IMR-90 (cell line): Measurements from ENCODE around the gene TBC1D22A. TPM values are rescaled to one million over a fixed set of nuclear protein-coding genes. Genes with fewer than 3 reads are reported as not detected.

ENCODE experiments used
- ATAC-seq: fragments of 200-7000 bp; cut with Tn5 transposase; 2 replicates; pipeline ENCODE4 v1.9.1; 2020; ENCODE audit warnings: low read depth, mild to moderate bottlenecking, moderate library complexity
- BruUV-seq: library from RNA; stranded (reverse); fragments of 400-500 nt; replicated peaks from 2 replicates; lab custom pipeline; 2021; lab: Mats Ljungman, UMichigan
- CTCF ChIA-PET: fragments of 300-600 bp; formaldehyde crosslinking; extraction: SDS; loops from one replicate; lab custom pipeline; 2021; ENCODE audit warnings: antibody characterized with exemption; lab: Yijun Ruan, JAX
- POLR2A ChIA-PET: fragments of 300-600 bp; sonication (Branson Sonifier 250); formaldehyde crosslinking; loops from one replicate; lab custom pipeline; 2022; ENCODE audit warnings: antibody characterized with exemption; ENCODE audit not compliant: unreplicated experiment; lab: Charles Lee
- DNase-seq: peaks from one replicate; pipeline ENCODE4 v3.0.0; 2013
- H2AFZ ChIP-seq: replicated peaks from 2 replicates; pipeline ENCODE3; 2013; ENCODE audit warnings: low read length, mild to moderate bottlenecking; ENCODE audit not compliant: poor library complexity
- H2AK5ac ChIP-seq: 2 replicates; pipeline ENCODE4 v1.6.1; 2013; ENCODE audit warnings: low read depth, low read length, inconsistent platforms
- H2AK9ac ChIP-seq: replicated peaks from 2 replicates; pipeline ENCODE3; 2013; ENCODE audit warnings: mild to moderate bottlenecking, low read depth, low read length, moderate library complexity; ENCODE audit not compliant: poor library complexity
- H2BK120ac ChIP-seq: 2 replicates; pipeline ENCODE4 v1.6.1; 2013; ENCODE audit warnings: low read depth, low read length, inconsistent platforms
- H2BK15ac ChIP-seq: 3 replicates; pipeline ENCODE4 v1.6.1; 2013; ENCODE audit warnings: low read depth, low read length, inconsistent platforms
- H2BK20ac ChIP-seq: 2 replicates; pipeline ENCODE4 v1.6.1; 2013; ENCODE audit warnings: low read depth, mild to moderate bottlenecking, inconsistent platforms, low read length, moderate library complexity
- H2BK5ac ChIP-seq: 2 replicates; pipeline ENCODE4 v1.6.1; 2013; ENCODE audit warnings: mild to moderate bottlenecking, low read depth, low read length, inconsistent platforms; ENCODE audit not compliant: poor library complexity, severe bottlenecking
- H3K14ac ChIP-seq: replicated peaks from 2 replicates; pipeline ENCODE4 v1.6.1; 2013; ENCODE audit warnings: low read depth, low read length, inconsistent platforms
- H3K18ac ChIP-seq: 2 replicates; pipeline ENCODE4 v1.6.1; 2013; ENCODE audit warnings: low read depth, low read length, control low read depth
- H3K23ac ChIP-seq: 2 replicates; pipeline ENCODE4 v1.6.1; 2013; ENCODE audit warnings: low read depth, low read length, inconsistent platforms
- H3K27ac ChIP-seq: 2 replicates; pipeline ENCODE4 v1.5.1; 2013; ENCODE audit warnings: mild to moderate bottlenecking, control low read depth, low read length; ENCODE audit not compliant: insufficient read depth
- H3K27me3 ChIP-seq: 2 replicates; pipeline ENCODE4 v1.6.1; 2013; ENCODE audit warnings: low read length; ENCODE audit not compliant: control insufficient read depth, insufficient read depth
- H3K36me3 ChIP-seq: 2 replicates; pipeline ENCODE4 v1.6.1; 2013; ENCODE audit warnings: low read length, mixed read lengths; ENCODE audit not compliant: control insufficient read depth, insufficient read depth
- H3K4ac ChIP-seq: 2 replicates; pipeline ENCODE4 v1.6.1; 2013; ENCODE audit warnings: low read depth, low read length, inconsistent platforms
- H3K4me1 ChIP-seq: 2 replicates; pipeline ENCODE4 v1.6.1; 2013; ENCODE audit warnings: low read length, mixed read lengths; ENCODE audit not compliant: control insufficient read depth, insufficient read depth
- H3K4me2 ChIP-seq: 2 replicates; pipeline ENCODE4 v1.6.1; 2013; ENCODE audit warnings: low read depth, mild to moderate bottlenecking, control low read depth, low read length, moderate library complexity
- H3K4me3 ChIP-seq: 2 replicates; pipeline ENCODE4 v1.5.1; 2013; ENCODE audit warnings: low read depth, mild to moderate bottlenecking, control low read depth, low read length, moderate library complexity; ENCODE audit not compliant: insufficient read depth
- H3K56ac ChIP-seq: 2 replicates; pipeline ENCODE4 v1.6.1; 2013; ENCODE audit warnings: low read length, inconsistent platforms; ENCODE audit not compliant: insufficient read depth; ENCODE audit errors: extremely low read depth
- H3K79me1 ChIP-seq, 2 experiments: 2 replicates each; pipeline ENCODE4 v1.6.1; 2013; ENCODE audit warnings: low read length in 2 of 2, inconsistent platforms in 1 of 2, low read depth in 1 of 2
- H3K9ac ChIP-seq: 2 replicates; pipeline ENCODE4 v1.6.1; 2013; ENCODE audit warnings: low read depth, low read length, control low read depth
- H3K9me1 ChIP-seq: 2 replicates; pipeline ENCODE4 v1.6.1; 2013; ENCODE audit warnings: low read length, inconsistent platforms; ENCODE audit not compliant: insufficient read depth
- H3K9me3 ChIP-seq: 2 replicates; pipeline ENCODE4 v1.6.1; 2013; ENCODE audit warnings: low read length; ENCODE audit not compliant: control insufficient read depth, insufficient read depth
- H4K20me1 ChIP-seq: 2 replicates; pipeline ENCODE4 v1.6.1; 2013; ENCODE audit warnings: low read length, inconsistent platforms; ENCODE audit not compliant: insufficient read depth
- H4K5ac ChIP-seq: 2 replicates; pipeline ENCODE4 v1.6.1; 2013; ENCODE audit warnings: mild to moderate bottlenecking, low read depth, low read length, control low read depth
- H4K8ac ChIP-seq, 2 experiments: 2 replicates each; pipeline ENCODE4 v1.6.1; 2013; ENCODE audit warnings: low read depth in 2 of 2, low read length in 2 of 2, control low read depth in 1 of 2, inconsistent platforms in 1 of 2
- H4K91ac ChIP-seq: 2 replicates; pipeline ENCODE4 v1.6.1; 2013; ENCODE audit warnings: low read depth, low read length, inconsistent platforms; ENCODE audit not compliant: insufficient read depth
- BHLHE40 ChIP-seq: fragments of 150-350 bp; IDR thresholded peaks from 2 replicates; pipeline ENCODE4 v1.6.1; 2016; ENCODE audit warnings: mild to moderate bottlenecking, low read depth, low read length
- CEBPB ChIP-seq: IDR thresholded peaks from 2 replicates; pipeline ENCODE4 v1.6.1; 2012; ENCODE audit warnings: low read depth, low read length, improper control_type of control experiment
- CHD1 ChIP-seq: IDR thresholded peaks from 2 replicates; pipeline ENCODE4 v1.6.1; 2012; ENCODE audit warnings: low read depth, low read length, improper control_type of control experiment
- CTCF ChIP-seq: conservative IDR thresholded peaks from 2 replicates; pipeline ENCODE4 v1.5.1; 2012; ENCODE audit warnings: mild to moderate bottlenecking, low read depth, low read length, improper control_type of control experiment
- ELK1 ChIP-seq: fragments of 150-350 bp; IDR thresholded peaks from 2 replicates; pipeline ENCODE4 v1.6.1; 2016; ENCODE audit warnings: low read depth, mild to moderate bottlenecking, low read length, moderate library complexity, borderline replicate concordance
- FOS ChIP-seq: fragments of 150-350 bp; IDR thresholded peaks from 2 replicates; pipeline ENCODE4 v1.6.1; 2016; ENCODE audit warnings: low read depth, low read length
- MAFK ChIP-seq: IDR thresholded peaks from 2 replicates; pipeline ENCODE4 v1.6.1; 2012; ENCODE audit warnings: low read depth, low read length, improper control_type of control experiment
- MAZ ChIP-seq: IDR thresholded peaks from 2 replicates; pipeline ENCODE4 v1.6.1; 2012; ENCODE audit warnings: low read depth, mild to moderate bottlenecking, low read length, improper control_type of control experiment, moderate library complexity, borderline replicate concordance
- MXI1 ChIP-seq: IDR thresholded peaks from 2 replicates; pipeline ENCODE4 v1.6.1; 2012; ENCODE audit warnings: low read depth, mild to moderate bottlenecking, low read length, moderate library complexity, borderline replicate concordance
- NFE2L2 ChIP-seq: fragments of 150-350 bp; IDR thresholded peaks from 2 replicates; pipeline ENCODE4 v1.6.1; 2016; ENCODE audit warnings: low read depth, mild to moderate bottlenecking, low read length
- POLR2A ChIP-seq: IDR thresholded peaks from 2 replicates; pipeline ENCODE4 v1.6.1; 2012; ENCODE audit warnings: mild to moderate bottlenecking, low read depth, low read length
- RAD21 ChIP-seq: IDR thresholded peaks from 2 replicates; pipeline ENCODE4 v1.6.1; 2012; ENCODE audit warnings: low read length, improper control_type of control experiment
- RCOR1 ChIP-seq: IDR thresholded peaks from 2 replicates; pipeline ENCODE4 v1.6.1; 2012; ENCODE audit warnings: mild to moderate bottlenecking, low read length, improper control_type of control experiment; ENCODE audit not compliant: insufficient replicate concordance
- RFX5 ChIP-seq: IDR thresholded peaks from 2 replicates; pipeline ENCODE4 v1.8.0; 2012; ENCODE audit warnings: low read depth, mild to moderate bottlenecking, low read length, moderate library complexity
- SMC3 ChIP-seq: fragments of 150-350 bp; IDR thresholded peaks from 2 replicates; pipeline ENCODE4 v1.6.1; 2016; ENCODE audit warnings: low read depth, mild to moderate bottlenecking, antibody characterized with exemption, low read length, moderate library complexity
- USF2 ChIP-seq: fragments of 150-350 bp; IDR thresholded peaks from 2 replicates; pipeline ENCODE4 v1.6.1; 2017; ENCODE audit warnings: mild to moderate bottlenecking, antibody characterized with exemption, low read length, low read depth
- WGBS, 2 experiments: methylation state at CpG; one replicate each; pipeline versions ENCODE4 v1.1.5 to v1.1.7; 2013; ENCODE audit warnings: missing lambda C conversion rate in 2 of 2; ENCODE audit not compliant: insufficient read length in 1 of 2; ENCODE audit errors: extremely low coverage in 2 of 2; 5-methylcytosine and 5-hydroxymethylcytosine counted together
- dilution Hi-C: fragments of 300-500 bp; cut with HindIII; formaldehyde crosslinking; loops from one replicate; pipeline ENCODE4 v1.14.3; 2018; ENCODE audit warnings: low sequenced_read_pairs; ENCODE audit not compliant: unreplicated experiment
- in situ Hi-C: fragments of 300-500 bp; cut with MboI; formaldehyde crosslinking; loops from 3 replicates; pipeline ENCODE4 v1.14.3; 2019; ENCODE audit warnings: low sequenced_read_pairs, inconsistent platforms, mixed read lengths
- intact Hi-C: fragments of 100-400 bp; cut with micrococcal nuclease; formaldehyde crosslinking; loops from 2 replicates; pipeline ENCODE4 v1.10.0; 2022
- polyA plus RNA-seq, 3 experiments: library from polyadenylated mRNA; depleted of rRNA; stranded (reverse); fragments of >200 nt; gene quantifications; 2 replicates each; pipeline ENCODE4 v1.2.3, GENCODE V29; 2012; ENCODE audit warnings: low replicate concordance in 1 of 3
- total RNA-seq: library from RNA; depleted of rRNA; stranded (reverse); fragments of >200 nt; gene quantifications from 2 replicates; pipeline ENCODE4 v1.2.3, GENCODE V29; 2012

The TBC1D22A gene
- total and polyA plus RNA-seq, 2 of the 4 experiments (the other 2 are of a cell fraction), result 9.0 to 16.7 TPM

DNA sequence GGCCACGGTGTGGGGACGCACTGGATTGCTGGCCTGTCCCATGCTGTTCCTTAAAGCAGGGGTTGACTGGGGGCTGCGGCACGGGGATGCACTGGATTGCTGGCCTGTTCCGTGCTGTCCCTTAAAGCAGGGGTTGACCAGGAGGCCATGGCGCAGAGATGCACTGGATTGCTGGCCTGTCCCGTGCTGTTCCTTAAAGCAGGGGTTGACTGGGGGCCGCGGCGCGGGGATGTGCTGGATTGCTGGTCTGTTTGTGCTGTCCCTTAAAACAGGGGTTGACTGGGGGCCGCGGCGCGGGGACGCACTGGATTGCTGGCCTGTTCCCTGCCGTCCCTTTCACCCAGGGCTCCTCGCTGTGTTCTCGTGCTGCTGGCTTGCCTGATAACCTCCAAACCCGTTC lies 383.4 kb downstream of the TBC1D22A start:
- H4K8ac ChIP-seq, result no peak overlapping the region
- no peak overlapping the region for H4K5ac ChIP-seq
- no peak overlapping the region for H3K9ac ChIP-seq
- TF ChIP-seq MAZ (no peak), POLR2A (no peak), FOS (no peak), BHLHE40 (no peak), ELK1 (no peak), CEBPB (no peak), MXI1 (no peak), SMC3 (no peak), RAD21 (no peak), RCOR1 (no peak), NFE2L2 (no peak), RFX5 (no peak), MAFK (no peak), CTCF (no peak), CHD1 (no peak), USF2 (no peak)
- CTCF ChIA-PET, result no interaction called here
- in situ Hi-C loops, result no loop called here
- WGBS, 2 experiments, result 97% methylated on average over 11 of the region's 20 CpGs; no CpG with 5 or more reads in 1 of the 2 experiments
- no peaks in the 10 kb centered on the region for H3K9me1 ChIP-seq
- H4K20me1 ChIP-seq, result no peaks in the 10 kb centered on the region
- dilution Hi-C loops, result no loop called here
- H4K91ac ChIP-seq, result no peak overlapping the region
- H3K18ac ChIP-seq, result no peak overlapping the region
- no TSS peak for BruUV-seq
- no peak overlapping the region for H3K4me2 ChIP-seq
- no peak for ATAC-seq
- H2BK15ac ChIP-seq, result no peak overlapping the region
- H2AK5ac ChIP-seq, result no peak overlapping the region
- H3K23ac ChIP-seq, result no peak overlapping the region
- no peak overlapping the region for H3K27ac ChIP-seq
- intact Hi-C loops, result no loop called here
- no peak for DNase-seq
- H2BK120ac ChIP-seq, result no peak overlapping the region
- H3K4ac ChIP-seq, result no peak overlapping the region
- no peak overlapping the region for H2BK5ac ChIP-seq
- POLR2A ChIA-PET, result no interaction called here
- H3K79me1 ChIP-seq, result no peaks in the 10 kb centered on the region
- no peak overlapping the region for H3K56ac ChIP-seq
- H3K14ac ChIP-seq, result no peak overlapping the region
- H2AFZ ChIP-seq, result no peak overlapping the region
- H2BK20ac ChIP-seq, result no peak overlapping the region
- no peak overlapping the region for H3K4me3 ChIP-seq
- no peaks in the 10 kb centered on the region for H3K9me3 ChIP-seq
- no peaks in the 10 kb centered on the region for H3K27me3 ChIP-seq
- H3K4me1 ChIP-seq, result no peaks in the 10 kb centered on the region
- no peak overlapping the region for H2AK9ac ChIP-seq
- no peaks in the 10 kb centered on the region for H3K36me3 ChIP-seq
